Vagina (tissue), 2 donors: Measurements from ENCODE around the gene HRK. TPM values are rescaled to one million over a fixed set of nuclear protein-coding genes. Genes with fewer than 3 reads are reported as not detected.

Experiments used
- DNase-seq, 2 donors: peaks; one replicate each; pipeline ENCODE4 v3.0.0-alpha.2; 2017; ENCODE audit errors: extremely low spot score in 2 of 2
- H3K27ac ChIP-seq: fragments of 200-600 bp; sonication (generic); one replicate; pipeline ENCODE4 v1.5.1; 2019
- H3K27me3 ChIP-seq: fragments of 200-600 bp; sonication (generic); one replicate; pipeline ENCODE4 v1.5.1; 2019
- H3K36me3 ChIP-seq, 2 donors: fragments of 200-600 bp; sonication (generic); one replicate each; pipeline ENCODE4 v1.5.1; 2017 to 2019
- H3K4me1 ChIP-seq: fragments of 200-600 bp; sonication (generic); one replicate; pipeline ENCODE4 v1.5.1; 2019
- H3K4me3 ChIP-seq, 2 donors: fragments of 200-600 bp; sonication (generic); 1 replicate in 1 of 2; 2 replicates in 1 of 2; pipeline ENCODE4 v1.5.1; 2016 to 2019
- H3K9me3 ChIP-seq: fragments of 200-600 bp; sonication (generic); one replicate; pipeline ENCODE4 v1.5.1; 2019
- POLR2A ChIP-seq, 2 donors: fragments of 450-650 bp; IDR thresholded peaks; one replicate each; pipeline ENCODE4 v1.6.1; 2017; ENCODE audit warnings: antibody characterized with exemption in 2 of 2, mild to moderate bottlenecking in 2 of 2, moderate library complexity in 2 of 2
- POLR2AphosphoS5 ChIP-seq, 2 donors: sonication (generic); formaldehyde crosslinking; IDR thresholded peaks; one replicate each; pipeline ENCODE4 v1.9.0; 2017; ENCODE audit warnings: antibody characterized with exemption in 2 of 2, mild to moderate bottlenecking in 2 of 2, low read depth in 1 of 2; ENCODE audit not compliant: insufficient read depth in 1 of 2
- intact Hi-C: fragments of 100-400 bp; cut with DNase I; formaldehyde crosslinking; loops from one replicate; pipeline ENCODE4 v1.15.1; 2023
- total RNA-seq: library from RNA; depleted of rRNA; stranded (reverse); fragments of >200 nt; gene quantifications from one replicate; pipeline ENCODE4 v1.2.3, GENCODE V29; 2016
- TF ChIP-seq, protein P1 (sequence below), 3 experiments: fragments of 450-650 bp in 2 of 3; fragments of 200-600 bp in 1 of 3; sonication (generic) in 1 of 3; IDR thresholded peaks; one replicate each; pipeline ENCODE4 v1.5.1; 2017 to 2019; ENCODE audit warnings: antibody characterized with exemption in 3 of 3, mild to moderate bottlenecking in 2 of 3, moderate library complexity in 2 of 3

HRK gene
- total RNA-seq, 1 donor from 2014 or later = not detected

DNA sequence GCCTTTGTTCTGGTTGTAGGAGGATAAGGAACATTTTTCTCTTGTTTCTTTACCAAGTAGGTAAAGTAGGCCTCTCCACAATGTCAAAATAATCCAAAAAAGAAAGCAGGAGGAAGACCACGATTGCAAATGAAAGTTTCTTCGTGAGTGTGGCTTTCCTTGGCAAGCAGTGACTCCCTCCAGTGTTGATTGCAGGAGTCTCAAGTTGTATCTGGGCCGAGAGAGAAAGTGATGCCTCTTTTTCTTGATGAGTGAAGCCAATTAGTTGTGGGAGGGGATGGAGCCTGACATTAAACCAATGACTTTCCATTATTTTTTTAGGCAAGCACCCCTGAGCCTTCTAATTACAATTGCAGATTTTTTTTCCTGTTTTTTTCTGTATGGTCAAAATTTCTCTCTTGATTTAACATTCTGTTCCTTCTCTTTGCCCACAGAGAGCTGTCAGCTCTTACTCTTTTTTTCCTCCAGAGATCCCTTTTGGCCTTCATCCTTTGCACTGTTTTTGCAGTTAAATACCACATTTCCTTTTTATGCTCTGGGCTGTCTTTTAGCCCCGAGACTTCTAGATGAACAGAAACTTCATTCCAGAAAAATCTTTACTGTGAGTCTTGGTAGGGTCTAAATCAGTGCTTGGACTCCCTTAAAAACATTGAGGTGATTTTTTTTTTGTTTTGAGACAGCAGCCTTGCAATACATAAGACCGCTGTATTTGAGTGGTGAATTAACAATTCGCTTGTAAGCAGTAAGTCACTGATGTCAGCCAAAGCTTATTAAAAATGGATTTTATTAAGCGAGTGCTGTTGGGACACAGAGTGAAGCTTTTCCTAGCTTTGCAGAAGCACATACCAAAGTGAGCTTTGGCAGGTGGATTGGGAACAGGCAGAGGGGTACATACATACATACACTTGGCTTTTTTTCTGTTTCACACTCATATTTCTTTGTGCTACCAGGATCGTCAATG, 45.3 kb upstream of the HRK start:
- Histone ChIP-seq H3K36me3 (no peaks in the 10 kb centered on the region), H3K9me3 (no peaks in the 10 kb centered on the region), H3K27ac (no peak overlapping the region), H3K27me3 (no peaks in the 10 kb centered on the region), H3K4me1 (no peaks in the 10 kb centered on the region), H3K4me3 (no peak overlapping the region)
- TF ChIP-seq, protein P1, sequence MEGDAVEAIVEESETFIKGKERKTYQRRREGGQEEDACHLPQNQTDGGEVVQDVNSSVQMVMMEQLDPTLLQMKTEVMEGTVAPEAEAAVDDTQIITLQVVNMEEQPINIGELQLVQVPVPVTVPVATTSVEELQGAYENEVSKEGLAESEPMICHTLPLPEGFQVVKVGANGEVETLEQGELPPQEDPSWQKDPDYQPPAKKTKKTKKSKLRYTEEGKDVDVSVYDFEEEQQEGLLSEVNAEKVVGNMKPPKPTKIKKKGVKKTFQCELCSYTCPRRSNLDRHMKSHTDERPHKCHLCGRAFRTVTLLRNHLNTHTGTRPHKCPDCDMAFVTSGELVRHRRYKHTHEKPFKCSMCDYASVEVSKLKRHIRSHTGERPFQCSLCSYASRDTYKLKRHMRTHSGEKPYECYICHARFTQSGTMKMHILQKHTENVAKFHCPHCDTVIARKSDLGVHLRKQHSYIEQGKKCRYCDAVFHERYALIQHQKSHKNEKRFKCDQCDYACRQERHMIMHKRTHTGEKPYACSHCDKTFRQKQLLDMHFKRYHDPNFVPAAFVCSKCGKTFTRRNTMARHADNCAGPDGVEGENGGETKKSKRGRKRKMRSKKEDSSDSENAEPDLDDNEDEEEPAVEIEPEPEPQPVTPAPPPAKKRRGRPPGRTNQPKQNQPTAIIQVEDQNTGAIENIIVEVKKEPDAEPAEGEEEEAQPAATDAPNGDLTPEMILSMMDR (IDR thresholded peaks at IDR 0.05) = no peak
- TF ChIP-seq POLR2A (IDR thresholded peaks at IDR 0.05) (no peak), POLR2AphosphoS5 (IDR thresholded peaks at IDR 0.05; ENCODE audit: insufficient read depth in 1 of 2, low read depth in 1 of 2) (no peak)
- intact Hi-C loops = no loop called here
- no peak for DNase-seq

DNA sequence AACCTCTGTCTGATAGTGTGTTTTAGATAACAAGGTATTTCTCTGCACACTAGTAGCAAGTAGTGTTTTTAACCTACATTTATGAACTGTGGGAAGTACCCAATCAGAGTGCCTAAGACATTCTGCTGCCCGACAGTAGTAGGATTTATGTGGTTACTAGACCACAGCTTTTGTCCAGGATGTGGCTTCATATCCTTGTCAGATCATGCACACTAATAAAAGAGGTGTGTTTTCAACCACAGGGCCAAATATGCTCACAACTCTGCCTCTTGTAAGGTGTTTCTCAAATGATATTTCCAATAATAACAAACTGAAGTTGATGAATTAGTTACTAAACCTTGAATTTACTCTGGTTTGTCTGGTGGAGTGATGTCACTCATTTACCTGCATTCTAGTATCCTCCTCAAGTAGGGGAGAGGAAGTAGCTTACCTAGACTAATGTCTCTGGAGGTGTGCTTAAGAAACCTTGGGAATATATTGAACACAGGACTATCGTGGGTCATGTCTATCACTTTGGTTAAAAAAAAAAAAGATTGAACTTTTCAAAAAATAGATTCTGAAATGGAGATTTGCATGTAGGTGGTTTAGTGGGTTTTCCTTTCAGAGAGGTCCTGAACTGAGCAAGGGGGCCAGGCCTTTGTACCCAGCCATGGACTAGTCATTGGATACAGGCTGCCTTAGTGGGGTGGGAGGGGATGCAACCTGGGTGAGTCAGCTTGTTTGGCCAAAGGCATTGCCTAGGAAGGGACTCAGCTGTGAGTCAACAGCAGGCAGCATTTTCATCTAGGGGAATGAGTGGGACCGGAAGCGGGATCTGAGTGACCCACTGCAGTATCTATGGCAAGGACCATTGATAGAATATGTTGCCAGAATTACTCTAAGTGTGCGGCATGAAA, 43.6 kb upstream of the HRK start:
- Histone ChIP-seq H3K27ac (no peak overlapping the region), H3K4me1 (peaks cover 14% of the 10 kb centered on the region), H3K4me3 (no peak overlapping the region), H3K9me3 (no peaks in the 10 kb centered on the region), H3K36me3 (no peaks in the 10 kb centered on the region), H3K27me3 (no peaks in the 10 kb centered on the region)
- TF ChIP-seq POLR2A (IDR thresholded peaks at IDR 0.05) (no peak), POLR2AphosphoS5 (IDR thresholded peaks at IDR 0.05; ENCODE audit: insufficient read depth in 1 of 2, low read depth in 1 of 2) (no peak)
- TF ChIP-seq, protein P1 (IDR thresholded peaks at IDR 0.05) = no peak
- intact Hi-C loops = no loop called here
- DNase-seq = no peak

DNA sequence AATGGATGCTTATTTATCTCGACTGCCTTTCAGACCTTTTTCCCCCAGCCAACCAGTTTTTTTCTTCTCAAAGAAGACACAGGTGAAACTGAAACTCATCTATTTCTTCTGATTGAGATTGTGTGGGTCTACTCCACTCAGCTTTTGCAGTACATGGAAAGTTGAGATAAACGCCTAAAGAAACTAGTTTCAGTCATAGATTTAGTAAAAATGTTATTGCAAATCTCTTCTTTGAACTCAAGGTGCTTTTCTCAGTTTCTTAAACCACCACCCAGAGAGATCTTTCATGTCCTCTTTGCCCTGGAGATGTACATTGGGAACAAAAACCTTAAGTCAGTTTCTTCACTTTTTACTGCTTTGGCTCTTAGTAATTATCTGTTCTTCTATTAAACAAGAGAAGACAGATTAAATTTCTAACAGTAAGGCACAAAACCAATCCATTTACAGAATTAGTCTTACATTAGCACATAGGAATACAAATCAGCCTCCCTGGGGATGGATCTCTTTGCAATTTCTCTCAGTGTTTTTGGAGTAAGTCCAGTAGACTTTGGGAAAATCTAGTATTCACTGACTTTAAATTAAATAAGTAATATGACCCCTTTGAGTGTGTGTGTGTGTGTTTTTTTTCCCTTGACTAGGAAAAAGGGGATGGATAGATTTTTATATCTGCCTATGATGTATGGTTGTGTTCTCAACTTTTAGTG, 41.1 kb upstream of the HRK start:
- no peaks in the 10 kb centered on the region for H3K9me3 ChIP-seq
- no peaks in the 10 kb centered on the region for H3K27me3 ChIP-seq
- intact Hi-C loops = no loop called here
- peaks cover 25% of the 10 kb centered on the region for H3K4me1 ChIP-seq
- TF ChIP-seq, protein P1 (IDR thresholded peaks at IDR 0.05) = no peak
- TF ChIP-seq POLR2A (IDR thresholded peaks at IDR 0.05) = no peak
- TF ChIP-seq POLR2AphosphoS5 (IDR thresholded peaks at IDR 0.05; ENCODE audit: insufficient read depth in 1 of 2, low read depth in 1 of 2) = no peak
- DNase-seq = no peak
- H3K36me3 ChIP-seq = no peaks in the 10 kb centered on the region
- H3K4me3 ChIP-seq = no peak overlapping the region
- H3K27ac ChIP-seq = no peak overlapping the region

DNA sequence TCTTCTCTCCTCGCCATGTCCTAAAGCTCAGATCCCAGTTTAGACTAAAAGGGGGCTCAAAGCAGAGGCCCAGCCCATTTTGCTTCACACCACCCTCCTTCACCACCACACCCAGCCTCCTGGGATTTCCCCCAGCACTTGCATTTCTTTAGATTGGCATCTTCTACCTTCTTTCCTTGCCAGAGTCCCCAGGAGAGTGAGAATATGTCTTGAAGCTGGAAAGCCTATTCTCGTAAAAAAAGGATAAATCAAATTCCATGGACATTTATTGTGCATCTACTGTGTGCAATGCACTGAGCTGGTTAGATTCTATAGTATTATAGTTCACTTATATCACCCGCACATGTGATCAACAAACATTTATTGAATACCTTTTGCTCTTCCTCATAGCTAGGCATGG, 39.7 kb upstream of the HRK start:
- no peak for TF ChIP-seq POLR2A (IDR thresholded peaks at IDR 0.05)
- TF ChIP-seq, protein P1 (IDR thresholded peaks at IDR 0.05) = no peak
- no peak for TF ChIP-seq POLR2AphosphoS5 (IDR thresholded peaks at IDR 0.05; ENCODE audit: insufficient read depth in 1 of 2, low read depth in 1 of 2)
- Histone ChIP-seq H3K4me1 (peaks cover 38% of the 10 kb centered on the region), H3K9me3 (no peaks in the 10 kb centered on the region), H3K27ac (no peak overlapping the region), H3K36me3 (no peaks in the 10 kb centered on the region), H3K27me3 (no peaks in the 10 kb centered on the region), H3K4me3 (no peak overlapping the region)
- intact Hi-C loops = no loop called here
- no peak for DNase-seq
